ENCODE results near the gene RNF186.
"Not testable (repeated sequence)": the region's sequence is repeated elsewhere in the genome, so short reads cannot be mapped to it uniquely, and the experiment has no call there.

The RNF186 gene

DNA sequence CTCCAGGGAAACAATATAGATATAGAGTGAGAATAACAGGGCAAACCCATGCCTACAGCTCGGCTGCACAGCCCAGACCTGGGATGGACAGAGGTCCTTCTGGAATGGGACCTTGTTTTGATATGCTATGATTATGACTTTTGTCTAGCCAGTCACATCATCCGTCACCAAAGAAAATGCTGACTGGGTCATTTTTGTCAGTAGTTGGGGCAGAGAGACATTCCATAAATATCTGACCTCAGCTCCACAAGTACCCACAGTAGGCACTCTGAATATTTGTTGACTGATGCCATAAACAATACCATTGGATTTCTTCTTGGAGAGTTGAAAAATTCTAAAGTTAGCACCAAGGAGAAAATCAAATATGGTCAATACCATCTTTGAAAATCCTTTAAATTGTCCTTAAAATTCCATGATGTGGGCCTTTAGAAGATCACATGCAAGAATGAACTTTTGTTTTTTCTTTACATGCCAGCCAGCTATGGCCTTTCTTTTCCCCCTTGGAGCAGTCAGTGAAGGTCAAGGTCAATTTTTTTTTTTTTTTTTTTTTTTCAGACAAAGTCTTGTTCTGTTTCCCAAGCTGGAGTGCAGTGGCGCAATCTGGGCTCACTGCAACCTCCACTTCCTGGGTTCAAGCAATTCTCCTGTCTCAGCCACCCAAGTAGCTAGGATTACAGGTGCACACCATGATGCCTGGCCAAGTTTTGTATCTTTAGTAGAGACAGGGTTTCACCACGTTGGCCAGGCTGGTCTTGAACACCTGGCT, 22.7 kb downstream of the RNF186 start:
- no peak for DNase-seq

DNA sequence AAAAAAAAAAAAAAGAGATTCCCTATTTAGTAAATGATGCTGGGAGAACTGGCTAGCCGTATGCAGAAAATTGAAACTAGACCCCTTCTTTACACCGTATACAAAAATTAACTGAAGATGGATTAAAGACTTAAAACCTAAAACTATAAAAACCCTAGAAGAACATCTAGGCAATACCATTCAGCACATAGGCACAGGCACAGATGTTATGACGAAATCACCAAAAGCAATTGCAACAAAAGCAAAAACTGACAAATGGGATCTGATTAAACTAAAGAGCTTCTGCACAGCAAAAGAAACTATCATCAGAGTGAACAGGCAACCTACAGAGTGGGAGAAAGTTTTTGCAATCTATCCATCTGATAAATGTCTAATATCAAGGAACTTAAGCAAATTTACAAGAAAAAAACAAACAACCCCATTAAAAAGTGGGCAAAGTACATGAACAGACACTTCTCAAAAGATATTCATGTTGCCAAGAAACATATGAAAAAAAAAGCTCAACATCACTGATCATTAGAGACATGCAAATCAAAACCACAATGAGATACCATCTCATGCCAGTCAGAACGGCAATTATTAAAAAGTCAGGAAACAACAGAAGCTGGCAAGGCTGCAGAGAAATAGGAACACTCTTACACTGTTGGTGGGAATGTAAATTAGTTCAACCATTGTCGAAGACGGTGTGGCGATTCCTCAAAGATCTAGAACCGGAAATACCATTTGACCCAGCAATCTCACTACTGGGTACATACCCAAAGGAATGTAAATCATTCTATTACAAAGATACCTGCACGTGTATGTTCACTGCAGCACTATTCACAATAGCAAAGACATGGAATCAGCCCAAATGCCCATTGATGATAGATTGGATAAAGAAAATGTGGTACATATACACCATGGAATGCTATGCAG, 24.8 kb downstream of the RNF186 start:
- DNase-seq = not testable (repeated sequence)

DNA sequence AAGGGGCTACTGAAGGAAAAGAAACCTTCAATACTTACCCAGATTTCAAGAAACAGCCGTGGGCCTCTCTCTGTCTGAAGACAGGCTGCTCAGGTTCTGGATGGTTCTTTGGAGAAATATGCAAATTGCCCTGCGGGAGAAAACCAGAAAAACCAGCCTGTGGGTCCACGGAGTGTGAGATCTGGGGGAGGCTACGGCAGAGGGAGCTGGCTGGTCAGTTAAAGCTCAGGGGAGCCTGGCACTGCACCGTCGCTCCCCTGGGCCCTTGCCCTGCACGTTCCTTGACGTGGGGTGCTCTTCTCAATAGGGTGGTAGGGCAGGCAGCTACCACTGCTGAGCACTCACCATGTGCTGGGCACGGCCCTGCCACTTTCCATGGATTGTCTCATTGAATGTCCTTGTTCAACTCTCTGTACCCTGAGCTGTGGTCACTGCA, 28.1 kb downstream of the RNF186 start:
- no peak for DNase-seq

DNA sequence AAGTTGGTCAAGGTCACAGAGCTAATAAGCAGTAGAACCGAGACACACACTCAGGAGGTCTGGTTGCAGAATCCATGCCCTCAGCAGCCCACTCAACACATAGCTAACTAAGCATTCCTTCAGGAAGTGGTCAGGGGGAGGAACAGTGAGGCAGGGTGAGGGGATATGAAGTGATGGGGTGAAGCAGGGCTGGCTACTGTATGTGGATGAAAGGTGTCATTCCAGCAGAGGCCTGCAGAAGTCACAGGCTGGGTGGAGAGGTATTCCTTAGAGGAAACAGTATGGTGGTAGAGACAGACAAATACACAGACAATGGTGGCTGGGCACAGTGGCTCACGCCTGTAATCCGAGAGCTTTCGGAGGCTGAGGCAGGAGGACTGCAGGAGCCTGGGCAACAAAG, 29.4 kb downstream of the RNF186 start:
- no peak for DNase-seq

DNA sequence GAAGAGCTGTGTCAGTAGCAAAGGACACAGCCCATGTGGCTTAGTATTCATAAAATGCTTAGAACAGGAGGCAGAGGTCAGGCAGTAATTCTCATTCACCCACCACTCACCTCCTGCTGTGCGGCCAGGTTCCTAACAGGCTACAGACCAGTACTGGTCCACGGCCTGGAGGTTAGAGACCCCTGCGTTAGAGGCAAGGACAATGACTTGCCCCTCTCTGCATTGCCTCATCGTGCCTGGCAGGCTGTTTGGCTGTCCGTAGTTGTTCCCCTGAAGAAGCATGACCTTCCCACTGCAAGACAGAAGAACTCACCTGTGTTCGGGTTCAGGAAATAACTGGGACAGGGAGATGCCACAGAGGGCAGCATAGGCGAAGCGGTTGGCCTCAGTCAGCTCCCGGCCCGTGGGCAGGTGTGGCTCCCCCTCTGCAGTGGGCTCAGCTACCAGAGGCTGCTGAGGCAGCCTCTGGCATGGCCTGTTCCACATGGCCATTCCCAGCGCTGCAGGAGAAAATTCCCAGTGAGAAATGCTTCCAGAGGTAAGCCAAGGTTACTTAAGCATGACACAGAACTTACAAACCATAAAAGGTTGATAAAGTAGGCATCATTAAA, 34.7 kb downstream of the RNF186 start:
- no peak for DNase-seq

DNA sequence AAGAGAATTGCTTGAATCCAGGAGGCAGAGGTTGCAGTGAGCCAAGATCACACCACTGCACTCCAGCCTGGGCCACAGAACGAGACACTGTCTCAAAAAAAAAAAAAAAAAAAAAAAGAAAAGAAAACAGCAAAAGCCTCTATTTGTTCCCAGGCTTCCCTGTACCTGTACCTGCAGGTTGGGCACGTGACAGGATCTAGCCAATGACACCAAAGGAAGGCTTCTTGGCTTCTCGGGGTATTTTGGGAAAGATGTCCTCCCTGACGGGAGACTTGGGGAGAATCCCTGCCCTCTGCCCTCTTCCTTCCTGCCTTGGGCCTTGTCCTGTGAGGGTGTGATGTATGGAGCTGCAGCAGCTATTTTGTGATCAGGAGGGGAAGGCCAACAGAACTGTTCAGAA, 38.1 kb downstream of the RNF186 start:
- DNase-seq = no peak

DNA sequence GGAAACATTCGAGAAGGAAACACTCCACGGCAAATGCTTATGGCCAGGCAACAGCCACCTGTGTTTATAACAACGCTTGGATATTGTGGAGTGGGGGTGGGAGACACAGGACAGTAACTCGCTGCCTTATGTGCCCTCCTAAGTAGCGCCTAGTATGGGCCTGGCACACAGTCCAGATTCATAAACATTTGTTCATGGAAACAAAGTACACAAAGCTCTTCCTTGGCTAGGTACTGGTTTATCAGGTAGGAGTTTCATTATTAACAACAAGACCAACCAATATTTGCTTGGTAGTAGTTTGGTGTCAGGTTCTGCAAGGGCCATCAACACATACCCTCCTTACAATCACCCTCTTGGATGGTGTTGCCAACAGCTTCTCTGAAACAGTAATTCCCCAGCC, 38.8 kb downstream of the RNF186 start:
- DNase-seq = no peak

DNA sequence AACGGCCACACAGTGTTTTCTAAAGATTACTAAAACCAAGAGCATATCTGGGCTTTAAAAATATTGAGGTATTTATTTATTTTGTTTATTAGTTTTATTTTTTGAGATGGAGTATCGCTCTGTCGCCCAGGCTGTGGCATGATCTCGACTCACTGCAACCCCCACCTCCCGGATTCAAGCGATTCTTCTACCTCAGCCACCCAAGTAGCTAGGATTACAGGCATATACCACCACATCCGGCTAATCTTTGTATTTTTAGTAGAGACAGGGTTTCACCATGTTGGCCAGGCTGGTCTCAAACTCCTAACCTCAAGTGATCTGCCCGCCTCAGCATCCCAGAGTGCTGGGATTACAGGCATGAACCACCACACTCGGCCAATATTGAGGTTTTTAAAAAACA, 39.3 kb downstream of the RNF186 start:
- DNase-seq = no peak

DNA sequence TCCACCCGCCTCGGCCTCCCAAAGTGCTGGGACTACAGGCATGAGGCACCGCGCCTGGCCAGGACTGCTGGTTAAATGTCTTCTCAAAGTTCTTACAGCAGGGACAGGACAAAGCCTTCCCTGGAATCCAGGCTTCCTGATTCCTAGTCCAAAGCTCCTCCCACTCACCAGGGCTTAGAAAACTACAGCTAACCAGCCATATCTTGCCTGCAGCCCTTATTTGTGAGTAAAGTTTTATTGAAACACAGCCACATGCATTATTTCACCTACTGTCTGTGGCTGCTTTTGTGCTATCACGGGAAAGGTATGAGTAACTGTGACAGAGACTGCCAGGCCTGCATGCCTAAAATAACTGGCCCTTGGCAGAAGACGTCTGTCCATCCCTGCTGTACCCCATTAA, 39.8 kb downstream of the RNF186 start:
- DNase-seq = no peak

DNA sequence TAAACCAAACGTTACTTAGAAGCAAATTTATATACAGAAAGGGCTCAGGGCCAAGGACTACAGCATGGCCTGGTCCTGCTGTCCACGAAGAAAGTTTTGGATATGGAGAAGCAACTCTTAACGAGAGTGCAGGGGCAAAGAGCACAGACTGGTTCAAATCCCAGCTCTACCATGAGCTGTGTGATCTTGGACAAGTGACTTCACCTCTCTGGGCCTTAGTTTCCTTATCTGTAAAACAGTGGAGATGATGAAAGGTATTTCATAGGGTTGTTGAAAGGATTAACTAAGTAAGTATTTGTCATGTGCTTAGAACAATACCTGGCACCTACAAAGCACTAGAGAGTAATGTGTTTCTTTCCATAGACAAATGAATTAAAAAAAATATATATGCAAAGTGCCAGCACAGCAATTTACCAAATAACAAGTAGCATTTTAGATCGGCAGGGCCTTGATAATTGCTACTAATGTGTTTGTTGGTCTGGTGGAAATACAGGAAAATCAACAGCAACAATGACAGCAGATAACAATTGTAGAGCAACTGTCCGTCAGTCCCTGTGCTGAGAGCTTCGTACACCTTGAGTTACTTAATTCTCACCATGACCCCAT, 40.8 kb downstream of the RNF186 start:
- no peak for DNase-seq

DNA sequence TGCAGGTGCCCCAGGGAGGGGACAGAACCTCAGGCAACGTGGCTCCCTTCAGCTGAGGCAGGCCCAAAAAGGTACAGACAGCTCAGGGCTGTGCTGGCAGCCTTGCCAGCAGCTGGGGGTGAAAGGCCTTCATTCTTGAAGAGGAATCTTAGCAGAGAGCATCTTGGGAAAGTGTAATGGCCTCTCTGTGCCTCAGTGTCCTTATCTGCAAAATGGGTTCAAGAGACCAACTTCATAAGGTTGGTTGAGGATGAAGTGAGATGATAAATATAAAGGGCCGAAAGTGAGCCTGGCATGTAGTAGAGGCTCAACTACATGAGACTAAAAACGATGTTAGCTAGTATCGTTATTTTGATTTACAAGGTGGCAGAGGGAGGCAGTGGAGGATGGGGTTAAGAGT, 41.6 kb downstream of the RNF186 start:
- DNase-seq = no peak

DNA sequence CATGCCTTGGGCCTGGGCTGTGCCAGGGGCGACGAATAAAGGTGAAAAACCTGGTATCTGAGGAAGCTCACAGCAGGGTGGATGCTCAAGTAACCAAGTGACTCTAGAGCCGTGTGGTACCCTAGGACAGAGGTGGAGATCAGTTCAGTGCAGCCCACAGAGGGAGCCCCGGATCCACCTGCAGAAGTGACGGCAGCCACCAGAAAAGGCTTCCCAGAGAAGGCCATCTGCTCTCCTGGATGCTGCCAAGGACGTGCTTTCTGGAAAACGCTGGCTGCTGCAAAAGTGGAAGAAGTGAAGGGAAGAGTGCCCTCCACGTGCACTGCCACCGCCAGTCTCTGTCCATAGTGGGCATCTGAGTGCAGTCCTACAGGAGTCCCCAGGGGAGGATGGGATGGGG, 43.0 kb downstream of the RNF186 start:
- DNase-seq = no peak

DNA sequence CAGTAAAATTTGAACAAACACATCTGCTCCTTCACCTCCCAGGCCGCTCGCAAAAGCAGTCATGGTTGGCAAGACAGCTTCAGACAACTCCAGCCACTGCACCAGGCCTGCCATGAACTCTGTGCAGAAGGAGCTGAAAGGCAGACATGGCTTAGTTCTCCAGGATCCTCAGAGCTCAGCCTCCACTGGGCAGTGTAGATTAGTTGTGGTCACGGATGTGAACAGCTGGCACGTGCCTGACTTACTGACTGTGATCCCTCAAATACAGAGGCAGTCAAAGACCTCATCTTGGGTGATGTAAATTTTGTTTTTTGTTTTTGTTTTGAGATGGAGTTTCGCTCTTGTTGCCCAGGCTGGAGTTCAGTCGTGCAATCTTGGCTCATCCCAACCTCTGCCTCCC, 43.7 kb downstream of the RNF186 start:
- no peak for DNase-seq

DNA sequence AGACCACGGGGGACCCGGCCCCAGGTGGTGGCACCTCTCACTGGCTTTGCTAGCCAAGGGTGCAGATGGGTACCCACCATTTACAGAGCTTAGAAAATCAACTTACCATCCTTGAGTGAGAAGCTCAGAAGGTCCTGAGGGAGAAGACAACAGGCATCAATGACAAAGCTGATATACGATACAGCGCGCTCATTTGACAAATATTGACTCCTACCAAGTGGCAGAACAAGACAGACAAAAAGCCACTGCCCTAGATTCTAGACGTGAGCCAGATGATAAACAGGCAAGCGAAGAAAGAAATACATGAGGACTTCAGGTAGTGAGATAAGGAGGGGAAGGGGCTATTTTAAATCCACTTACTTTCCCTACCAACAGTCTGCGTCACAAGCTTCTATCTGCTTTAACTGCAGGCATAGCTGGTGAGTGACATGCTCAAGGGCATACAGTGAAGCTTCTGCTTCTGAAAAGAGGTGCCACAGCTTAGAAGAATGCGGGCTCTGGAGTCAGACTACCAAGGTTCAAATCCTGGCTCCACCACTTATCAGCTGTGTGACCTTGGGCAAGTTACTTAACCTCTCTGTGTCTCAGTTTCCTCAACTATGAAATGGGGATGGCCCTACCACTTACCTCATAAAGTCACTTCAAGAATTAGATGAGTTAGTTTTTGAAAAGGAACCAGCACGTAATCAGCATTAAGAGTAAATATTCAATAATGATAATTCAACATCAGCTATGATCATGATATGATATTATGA, 44.5 kb downstream of the RNF186 start:
- DNase-seq = no peak

DNA sequence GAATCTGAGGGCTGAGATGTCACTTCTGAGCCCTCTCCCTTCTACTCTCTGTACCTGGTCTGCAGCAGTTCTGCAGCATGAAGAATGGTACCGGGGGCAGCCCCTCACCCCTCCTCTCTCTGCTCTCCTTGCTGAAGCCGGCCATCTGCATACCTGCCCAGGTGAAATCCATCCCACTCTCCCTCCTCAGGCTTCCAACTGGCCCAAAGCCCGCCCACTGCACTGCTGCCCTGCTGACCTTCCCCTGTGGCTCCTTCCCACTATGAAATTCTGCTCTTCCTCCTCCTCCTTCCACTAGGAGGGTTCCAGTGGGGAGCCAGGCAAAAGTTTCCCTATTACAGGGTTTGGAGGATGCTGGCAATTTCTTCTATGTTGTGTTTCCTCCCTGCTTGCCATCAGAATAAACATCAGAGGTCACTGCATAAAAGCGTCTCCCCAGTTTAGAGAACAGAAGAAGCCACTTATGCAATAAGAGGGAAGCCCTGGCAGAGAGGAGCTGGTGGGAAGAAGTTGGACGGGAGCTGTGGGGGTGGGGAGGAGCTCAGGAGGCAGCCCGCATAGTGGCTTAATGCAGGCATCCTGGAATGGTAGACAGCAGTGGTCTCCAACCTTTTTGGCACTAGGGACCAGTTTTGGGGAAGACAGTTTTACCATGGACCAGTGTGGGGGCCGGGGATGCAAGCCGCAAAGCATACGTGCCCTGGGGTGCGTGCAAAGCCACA, 45.7 kb downstream of the RNF186 start:
- no peak for DNase-seq

DNA sequence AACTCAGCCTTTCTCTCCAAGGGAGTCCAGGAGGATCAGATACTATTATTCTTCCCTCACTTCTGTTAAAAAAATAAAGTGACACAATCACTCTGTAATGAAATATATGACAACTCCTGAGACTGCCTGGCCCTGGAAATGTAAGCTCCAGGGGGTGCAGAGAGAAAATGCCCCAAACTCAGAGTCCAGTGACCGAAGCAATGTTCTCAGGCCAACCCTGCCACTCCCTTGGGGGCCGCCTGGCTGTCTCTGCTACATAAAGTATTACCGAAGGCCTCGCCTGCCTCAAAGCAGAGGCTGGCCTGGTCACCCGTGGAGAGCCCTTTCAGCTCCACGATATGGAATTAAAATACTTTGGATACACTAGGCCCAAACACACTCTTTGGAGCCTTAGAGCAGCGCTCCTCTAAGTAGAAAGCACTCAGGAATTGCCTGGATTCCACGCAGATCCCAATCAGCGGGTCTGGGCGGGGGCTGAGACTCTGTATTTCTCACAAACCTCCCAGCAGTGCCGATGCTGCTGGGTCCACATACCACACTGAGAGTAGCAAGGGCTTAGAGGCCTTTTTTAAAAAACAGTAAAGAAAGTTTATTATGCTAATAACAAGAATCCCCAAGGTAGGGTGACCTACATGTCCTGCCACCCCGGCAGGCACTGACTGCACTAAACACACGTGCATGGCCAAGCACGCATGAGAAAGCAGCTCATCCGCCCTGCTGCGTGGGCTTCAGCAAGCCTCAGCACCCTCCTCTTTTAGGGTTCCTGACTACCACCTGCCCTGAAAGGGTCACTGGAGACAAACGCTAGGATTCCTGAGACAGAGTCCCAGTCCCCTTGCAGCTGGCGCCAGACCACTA, 46.5 kb downstream of the RNF186 start:
- no peak for DNase-seq

DNA sequence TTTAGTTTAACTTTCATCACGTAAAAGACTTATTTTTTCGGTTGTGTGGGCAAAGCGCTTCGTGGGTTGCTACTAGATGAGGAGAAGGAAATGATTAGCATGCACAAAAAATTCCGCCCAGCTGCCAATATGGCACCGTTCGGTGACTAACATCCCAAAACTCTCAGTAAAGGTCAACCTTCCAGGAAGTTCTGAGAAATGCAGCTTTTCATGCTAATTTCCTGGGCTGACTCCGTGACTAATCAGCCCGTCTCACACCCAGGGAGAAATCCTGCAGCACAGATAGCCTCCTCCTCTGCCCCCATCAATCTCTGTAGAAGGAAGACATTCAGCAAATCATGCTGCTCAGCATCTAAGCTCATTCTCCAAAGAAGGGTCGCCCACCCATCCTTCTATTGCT, 49.5 kb downstream of the RNF186 start:
- DNase-seq = peak; percentile 57

DNA sequence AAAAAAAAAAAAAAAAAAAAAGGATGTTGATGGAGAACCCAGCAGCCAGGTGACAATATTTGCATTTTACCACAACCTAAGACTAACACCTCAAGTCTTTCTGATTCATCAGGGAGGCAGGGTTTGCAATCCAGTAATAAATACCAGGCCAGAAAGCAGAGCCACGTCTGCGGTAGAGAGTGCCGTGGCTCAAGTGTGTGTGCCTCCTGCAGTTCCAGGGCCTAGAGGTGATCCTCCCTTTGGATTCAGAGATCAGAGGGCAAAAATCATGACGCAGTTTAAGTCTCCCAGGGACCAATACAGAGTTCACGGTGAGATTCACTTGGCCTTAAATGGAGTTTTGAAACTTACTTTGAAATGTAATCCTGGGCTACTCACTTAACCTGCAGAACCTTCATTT, 50.2 kb downstream of the RNF186 start:
- no peak for DNase-seq

All from stimulated activated CD4-positive, alpha-beta T cell treated with anti-CD3 and anti-CD28 coated beads, Interleukin-4, amount 100 ng/mL, for 24 hours (primary cell).